ENCODE results near the gene ORMDL3. TPM values are rescaled to one million over a fixed set of nuclear protein-coding genes. Genes with fewer than 3 reads are reported as not detected.

Gene ORMDL3
- total RNA-seq: 55.2 and 89.6 TPM in 2 replicates

GRCh38 chr17:39927101-39927928 lies at the start of gene ORMDL3, which contains the start of gene LRRC3C:
Gene ORMDL3 (minus strand): TSS chr17:39927601. CDS start chr17:39924203, 3,398 bp downstream.
Gene LRRC3C (plus strand): TSS chr17:39927732. CDS start chr17:39941524, 13,792 bp downstream.
- DNase-seq (ENCODE audit: low read depth): peak; percentile 75

GRCh38 chr17:39975801-39976200 lies 48.4 kb upstream of the ORMDL3 start:
- DNase-seq (ENCODE audit: low read depth): no peak

GRCh38 chr17:39974433-39974832 lies 47.0 kb upstream of the ORMDL3 start:
- no peak for DNase-seq (ENCODE audit: low read depth)

- DNase-seq (ENCODE audit: low read depth): no peak
These were observed 46.1 kb upstream of the ORMDL3 start for GRCh38 chr17:39973496-39973895.

- DNase-seq (ENCODE audit: low read depth): no peak
These were observed 44.9 kb upstream of the ORMDL3 start for GRCh38 chr17:39972271-39972670.

- DNase-seq (ENCODE audit: low read depth): no peak
These were observed 43.7 kb upstream of the ORMDL3 start for GRCh38 chr17:39971076-39971603.

GRCh38 chr17:39970157-39970692 lies 42.8 kb upstream of the ORMDL3 start:
- no peak for DNase-seq (ENCODE audit: low read depth)

GRCh38 chr17:39969375-39969774 lies 42.0 kb upstream of the ORMDL3 start:
- no peak for DNase-seq (ENCODE audit: low read depth)

GRCh38 chr17:39968761-39969160 lies 41.4 kb upstream of the ORMDL3 start:
- DNase-seq (ENCODE audit: low read depth): no peak

- DNase-seq (ENCODE audit: low read depth): no peak
These were observed 39.4 kb upstream of the ORMDL3 start for GRCh38 chr17:39966771-39967170.

- no peak for DNase-seq (ENCODE audit: low read depth)
These were observed 37.8 kb upstream of the ORMDL3 start for GRCh38 chr17:39965017-39965699.

GRCh38 chr17:39963829-39964228 lies 36.4 kb upstream of the ORMDL3 start:
- peak; percentile 33 for DNase-seq (ENCODE audit: low read depth)

- no peak for DNase-seq (ENCODE audit: low read depth)
These were observed 35.3 kb upstream of the ORMDL3 start, which contains the start of gene GSDMA for GRCh38 chr17:39962642-39963220. Gene GSDMA (plus strand): TSS chr17:39963004. CDS start chr17:39965688, 2,684 bp downstream.

- DNase-seq (ENCODE audit: low read depth): no peak
These were observed 33.2 kb upstream of the ORMDL3 start for GRCh38 chr17:39960524-39961041.

- DNase-seq (ENCODE audit: low read depth): no peak
These were observed 28.4 kb upstream of the ORMDL3 start for GRCh38 chr17:39955726-39956225.

- no peak for DNase-seq (ENCODE audit: low read depth)
These were observed 27.5 kb upstream of the ORMDL3 start for GRCh38 chr17:39954876-39955275.

GRCh38 chr17:39953471-39953888 lies 26.1 kb upstream of the ORMDL3 start:
- DNase-seq (ENCODE audit: low read depth): no peak

GRCh38 chr17:39952680-39953470 lies 25.5 kb upstream of the ORMDL3 start:
- DNase-seq (ENCODE audit: low read depth): peak; percentile 87

GRCh38 chr17:39951924-39952679 lies 24.7 kb upstream of the ORMDL3 start:
- DNase-seq (ENCODE audit: low read depth): no peak

GRCh38 chr17:39950871-39951348 lies 23.5 kb upstream of the ORMDL3 start:
- no peak for DNase-seq (ENCODE audit: low read depth)

Measured in renal cortical epithelial cell (primary cell).